Endothelial cell (in vitro differentiated cells): Measurements from ENCODE around the gene COX7B2. TPM values are rescaled to one million over a fixed set of nuclear protein-coding genes. Genes with fewer than 3 reads are reported as not detected.

Source experiments
- DNase-seq: peaks from one replicate; pipeline ENCODE4 v3.0.0; 2021; ENCODE audit warnings: low spot score
- H3K27ac Mint-ChIP-seq: one replicate; pipeline ENCODE4 v1.8.0; 2021; ENCODE audit warnings: mixed read lengths, inconsistent platforms; ENCODE audit not compliant: unreplicated experiment
- H3K27me3 Mint-ChIP-seq: one replicate; pipeline ENCODE4 v1.8.0; 2021; ENCODE audit warnings: mild to moderate bottlenecking, moderate library complexity, mixed read lengths, inconsistent platforms; ENCODE audit not compliant: unreplicated experiment
- H3K36me3 Mint-ChIP-seq: one replicate; pipeline ENCODE4 v1.8.0; 2021; ENCODE audit warnings: mild to moderate bottlenecking, low read depth, mixed read lengths, inconsistent platforms; ENCODE audit not compliant: unreplicated experiment
- H3K4me1 Mint-ChIP-seq: one replicate; pipeline ENCODE4 v1.8.0; 2021; ENCODE audit warnings: mild to moderate bottlenecking, mixed read lengths, inconsistent platforms; ENCODE audit not compliant: unreplicated experiment
- H3K4me3 Mint-ChIP-seq: one replicate; pipeline ENCODE4 v1.8.0; 2021; ENCODE audit warnings: mild to moderate bottlenecking, mixed read lengths, inconsistent platforms; ENCODE audit not compliant: unreplicated experiment
- H3K9me3 Mint-ChIP-seq: one replicate; pipeline ENCODE4 v1.8.0; 2021; ENCODE audit warnings: mixed read lengths, inconsistent platforms; ENCODE audit not compliant: unreplicated experiment
- total RNA-seq: library from RNA; stranded (reverse); fragmentation: NEBNext Ultra II Directional; extraction: Animal tissue kit (Norgen Biotek cat#: 25700); gene quantifications from one replicate; pipeline ENCODE4 v1.2.1, GENCODE V29; 2021; ENCODE audit not compliant: unreplicated experiment
- TF ChIP-seq, protein P1 (sequence below): fragments of 200-600 bp; sonication (generic); IDR thresholded peaks from one replicate; pipeline ENCODE4 v1.5.0; 2021; ENCODE audit warnings: antibody characterized with exemption; ENCODE audit not compliant: unreplicated experiment

Gene COX7B2
- total RNA-seq, 1 donor from 2014 or later: not detected

DNA sequence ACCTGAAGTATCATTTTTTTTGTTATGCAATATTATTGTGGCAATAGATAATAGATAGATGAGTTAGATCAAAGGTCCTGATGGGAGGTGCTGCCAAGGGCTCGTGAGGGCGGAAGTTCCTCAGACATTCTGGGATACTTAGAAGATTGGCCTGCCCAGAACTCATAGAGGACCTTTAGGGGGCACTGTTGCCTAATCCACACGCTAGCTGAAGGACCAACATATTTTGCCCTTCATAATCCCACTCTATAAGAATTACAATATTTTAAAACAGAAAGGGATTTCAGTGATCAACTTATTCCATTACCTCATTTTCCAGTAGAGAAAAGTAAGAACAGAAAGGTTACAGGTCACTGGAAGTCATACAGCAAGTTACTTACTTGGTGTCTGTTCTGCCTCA is 22.9 kb upstream of the COX7B2 start:
- DNase-seq: peak; percentile 49
- H3K4me1 Mint-ChIP-seq: no peaks in the 10 kb centered on the region
- no peaks in the 10 kb centered on the region for H3K27me3 Mint-ChIP-seq
- H3K36me3 Mint-ChIP-seq: no peaks in the 10 kb centered on the region
- no peak overlapping the region for H3K4me3 Mint-ChIP-seq
- TF ChIP-seq, protein P1, sequence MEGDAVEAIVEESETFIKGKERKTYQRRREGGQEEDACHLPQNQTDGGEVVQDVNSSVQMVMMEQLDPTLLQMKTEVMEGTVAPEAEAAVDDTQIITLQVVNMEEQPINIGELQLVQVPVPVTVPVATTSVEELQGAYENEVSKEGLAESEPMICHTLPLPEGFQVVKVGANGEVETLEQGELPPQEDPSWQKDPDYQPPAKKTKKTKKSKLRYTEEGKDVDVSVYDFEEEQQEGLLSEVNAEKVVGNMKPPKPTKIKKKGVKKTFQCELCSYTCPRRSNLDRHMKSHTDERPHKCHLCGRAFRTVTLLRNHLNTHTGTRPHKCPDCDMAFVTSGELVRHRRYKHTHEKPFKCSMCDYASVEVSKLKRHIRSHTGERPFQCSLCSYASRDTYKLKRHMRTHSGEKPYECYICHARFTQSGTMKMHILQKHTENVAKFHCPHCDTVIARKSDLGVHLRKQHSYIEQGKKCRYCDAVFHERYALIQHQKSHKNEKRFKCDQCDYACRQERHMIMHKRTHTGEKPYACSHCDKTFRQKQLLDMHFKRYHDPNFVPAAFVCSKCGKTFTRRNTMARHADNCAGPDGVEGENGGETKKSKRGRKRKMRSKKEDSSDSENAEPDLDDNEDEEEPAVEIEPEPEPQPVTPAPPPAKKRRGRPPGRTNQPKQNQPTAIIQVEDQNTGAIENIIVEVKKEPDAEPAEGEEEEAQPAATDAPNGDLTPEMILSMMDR: peak; percentile 60
- no peak overlapping the region for H3K27ac Mint-ChIP-seq
- no peaks in the 10 kb centered on the region for H3K9me3 Mint-ChIP-seq

DNA sequence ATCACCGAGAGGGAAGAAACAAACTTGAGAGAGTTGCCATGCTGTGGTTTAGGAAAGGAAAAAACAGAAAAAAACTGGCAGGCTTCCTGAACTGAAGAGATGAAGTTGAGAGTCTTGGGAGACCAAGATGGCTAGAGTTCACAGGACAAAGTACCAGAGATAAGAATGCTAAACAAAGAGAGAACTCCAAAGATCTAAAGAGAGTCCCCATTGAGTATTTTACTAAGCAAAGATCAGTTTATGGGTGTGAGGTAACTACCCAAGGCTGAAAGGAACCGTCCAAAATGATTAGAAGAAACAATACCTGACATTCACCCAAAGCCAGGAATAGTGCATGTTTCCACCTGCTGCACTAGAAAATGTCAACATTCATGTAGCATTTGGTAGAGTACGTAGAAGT is 21.8 kb upstream of the COX7B2 start:
- H3K27ac Mint-ChIP-seq: no peak overlapping the region
- TF ChIP-seq, protein P1: no peak
- no peaks in the 10 kb centered on the region for H3K9me3 Mint-ChIP-seq
- no peak for DNase-seq
- no peaks in the 10 kb centered on the region for H3K36me3 Mint-ChIP-seq
- no peaks in the 10 kb centered on the region for H3K4me1 Mint-ChIP-seq
- no peaks in the 10 kb centered on the region for H3K27me3 Mint-ChIP-seq
- no peak overlapping the region for H3K4me3 Mint-ChIP-seq

DNA sequence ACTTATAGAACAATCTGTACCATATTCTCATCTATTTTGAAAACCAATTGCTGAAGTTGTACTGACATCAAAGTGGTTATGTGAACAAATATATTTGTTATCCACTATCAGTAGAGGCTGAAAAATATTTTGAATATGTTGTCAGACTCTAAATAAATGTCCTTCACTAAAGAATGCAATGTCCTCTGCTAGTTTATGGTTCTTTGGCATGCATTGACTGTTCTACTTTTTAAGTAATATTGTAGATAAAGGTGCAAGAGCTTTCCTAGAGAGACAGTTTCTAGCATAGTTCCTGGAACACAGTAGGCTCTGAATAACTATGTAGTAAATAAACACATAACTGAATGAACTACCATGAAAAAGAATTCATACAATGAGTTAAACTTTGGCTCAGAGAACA is 18.2 kb upstream of the COX7B2 start:
- Mint-ChIP-seq H3K4me3 (no peak overlapping the region), H3K9me3 (no peaks in the 10 kb centered on the region), H3K27me3 (no peaks in the 10 kb centered on the region), H3K36me3 (no peaks in the 10 kb centered on the region), H3K27ac (no peak overlapping the region), H3K4me1 (no peaks in the 10 kb centered on the region)
- DNase-seq: no peak
- TF ChIP-seq, protein P1: no peak

DNA sequence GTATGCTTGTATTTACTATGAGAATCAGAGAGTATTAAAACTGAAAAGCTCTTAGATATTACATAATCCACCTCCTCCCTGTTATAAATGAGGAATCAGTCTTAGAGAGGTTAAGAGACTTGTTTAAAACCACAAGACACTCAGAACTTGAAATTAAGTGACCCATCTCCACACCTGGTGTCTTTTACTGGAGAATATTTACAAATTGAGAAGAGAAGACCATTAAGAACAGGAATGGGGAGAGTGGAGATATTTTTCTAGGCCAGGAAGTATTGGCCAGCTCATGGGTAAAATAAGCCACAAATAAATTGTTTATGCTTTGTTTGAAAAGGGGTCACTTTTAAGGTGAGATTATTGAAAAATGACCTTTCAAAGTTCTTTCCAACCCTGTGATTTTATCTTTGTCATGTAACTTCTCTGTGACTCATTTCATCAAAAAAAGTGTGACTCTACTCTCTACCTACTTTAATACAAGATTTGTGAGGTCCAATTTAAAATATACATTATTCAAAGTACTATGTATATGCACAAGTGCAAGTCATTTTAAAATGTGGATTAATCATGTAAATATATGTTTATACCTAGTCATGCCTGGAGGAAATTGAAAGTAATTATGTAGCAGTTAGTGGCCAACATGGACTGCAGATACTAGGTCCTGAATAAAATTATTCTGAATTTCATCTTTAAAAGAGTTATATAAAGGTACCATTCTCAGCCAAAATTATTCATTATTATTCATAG is 15.9 kb upstream of the COX7B2 start:
- Mint-ChIP-seq H3K9me3 (no peaks in the 10 kb centered on the region), H3K36me3 (no peaks in the 10 kb centered on the region), H3K4me1 (no peaks in the 10 kb centered on the region), H3K27ac (no peak overlapping the region), H3K4me3 (no peak overlapping the region), H3K27me3 (no peaks in the 10 kb centered on the region)
- TF ChIP-seq, protein P1: no peak
- no peak for DNase-seq

DNA sequence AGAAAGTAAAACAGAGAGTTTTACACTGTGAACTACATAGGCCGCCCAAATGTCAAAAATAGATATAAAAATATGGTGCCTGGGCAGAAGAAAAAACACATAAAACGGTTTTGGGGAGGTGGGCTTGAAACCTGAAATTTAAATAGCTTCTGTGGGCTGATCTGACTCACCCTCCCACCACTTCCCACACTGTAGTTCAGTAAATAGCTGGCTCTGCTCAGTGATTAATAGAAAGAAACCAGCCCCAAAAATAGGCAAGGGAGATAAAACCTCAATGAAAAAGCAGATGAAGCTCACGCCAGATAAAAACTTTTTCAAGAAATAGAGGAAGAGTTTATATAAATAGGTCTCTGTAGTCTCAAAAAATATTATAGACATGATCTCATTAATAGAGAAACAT is 13.2 kb upstream of the COX7B2 start:
- Mint-ChIP-seq H3K9me3 (no peaks in the 10 kb centered on the region), H3K4me1 (no peaks in the 10 kb centered on the region), H3K27ac (no peak overlapping the region), H3K27me3 (no peaks in the 10 kb centered on the region), H3K4me3 (no peak overlapping the region), H3K36me3 (no peaks in the 10 kb centered on the region)
- no peak for DNase-seq
- TF ChIP-seq, protein P1: no peak
